EH (cell line): ENCODE data around the gene TCHP.
"Not testable (repeated sequence)": the region's sequence is repeated elsewhere in the genome, so short reads cannot be mapped to it uniquely, and the experiment has no call there.

ENCODE experiments used
- DNase-seq: peaks from one replicate; pipeline ENCODE4 v3.0.0-alpha.2; 2015; ENCODE audit warnings: low read depth

The TCHP gene

DNA sequence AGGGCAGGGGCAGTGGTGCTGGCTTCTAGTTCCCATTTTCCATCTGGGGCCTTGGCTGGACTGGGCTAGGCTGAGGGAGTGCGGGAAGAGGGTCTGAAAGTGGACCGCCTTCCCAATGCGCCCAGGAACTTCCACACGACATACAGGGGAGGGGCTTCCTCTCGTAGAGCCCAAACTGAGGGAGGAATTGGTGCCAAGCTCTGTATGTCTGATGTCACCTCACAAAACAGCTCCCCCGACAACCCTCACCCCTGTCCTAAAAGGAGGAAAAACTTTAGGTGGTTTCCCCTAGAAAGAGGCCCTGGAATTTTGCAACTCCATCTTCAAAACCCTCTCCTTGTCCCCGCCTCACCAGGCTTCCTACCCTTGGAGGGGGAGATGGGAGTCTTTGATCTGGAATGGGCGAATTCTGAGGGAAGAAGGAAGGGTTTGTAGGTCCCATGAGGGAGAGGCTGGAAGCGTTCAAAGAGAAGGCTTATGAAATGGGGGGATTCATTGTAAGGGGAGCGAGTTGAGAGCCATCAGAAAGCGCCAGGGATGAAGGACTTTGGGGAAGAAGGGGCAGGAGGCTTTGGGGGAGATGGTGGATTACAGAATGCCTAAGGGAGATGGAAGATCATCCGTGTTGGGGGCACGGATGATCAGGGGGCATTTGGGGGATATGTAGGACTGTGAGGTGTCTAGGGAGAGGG lies 20.6 kb upstream of the TCHP start:
- peak; percentile 37 for DNase-seq

DNA sequence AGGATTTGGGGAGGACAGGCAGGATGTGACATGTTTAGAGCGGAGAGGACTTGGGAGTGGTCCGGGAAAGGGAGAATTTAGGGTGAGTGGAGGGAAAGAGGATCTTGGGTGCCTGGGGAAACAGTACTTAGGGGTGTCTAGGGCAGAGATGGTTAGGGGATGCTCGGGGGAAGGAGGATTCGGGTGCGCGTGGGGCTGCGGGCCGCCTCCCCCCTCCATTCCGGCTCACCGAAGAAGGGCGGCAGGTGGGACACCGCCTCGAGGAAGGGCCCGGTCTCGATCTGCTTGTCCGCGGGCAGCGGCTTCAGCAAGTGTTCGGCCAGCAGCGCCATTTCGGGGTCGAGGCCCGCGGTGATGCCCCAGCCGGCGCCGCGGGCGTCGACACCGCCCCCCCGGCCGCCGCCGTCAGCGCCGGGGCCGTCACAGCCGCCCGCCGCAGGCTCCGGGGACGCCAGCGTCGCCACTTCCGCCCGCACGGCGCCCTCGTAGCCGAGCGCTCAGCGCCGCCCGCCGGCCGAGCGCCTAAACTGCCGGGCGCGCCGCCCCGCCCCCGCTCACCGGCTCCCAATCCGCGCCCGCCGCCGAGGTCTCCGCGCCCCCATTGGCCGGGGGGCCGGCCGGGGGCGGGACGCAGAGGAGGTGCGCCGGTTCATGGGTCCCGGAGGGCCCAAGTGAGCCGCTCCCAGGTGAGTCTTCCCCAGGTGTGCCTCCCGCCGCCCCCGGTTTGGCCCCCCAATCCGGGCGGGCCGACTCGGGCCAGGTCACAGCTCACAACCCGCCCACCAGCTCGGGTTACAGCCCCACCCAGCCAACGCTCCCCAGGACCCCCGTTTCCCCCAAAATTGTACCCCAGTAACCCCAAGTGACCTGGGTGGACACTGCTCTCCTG lies 19.8 kb upstream of the TCHP start, which contains the start of gene GLTP:
GLTP (minus strand) TSS at position 499 of the 889 bp plus-strand sequence; CDS start at position 332, 167 bp downstream.
- peak; percentile 86 for DNase-seq

DNA sequence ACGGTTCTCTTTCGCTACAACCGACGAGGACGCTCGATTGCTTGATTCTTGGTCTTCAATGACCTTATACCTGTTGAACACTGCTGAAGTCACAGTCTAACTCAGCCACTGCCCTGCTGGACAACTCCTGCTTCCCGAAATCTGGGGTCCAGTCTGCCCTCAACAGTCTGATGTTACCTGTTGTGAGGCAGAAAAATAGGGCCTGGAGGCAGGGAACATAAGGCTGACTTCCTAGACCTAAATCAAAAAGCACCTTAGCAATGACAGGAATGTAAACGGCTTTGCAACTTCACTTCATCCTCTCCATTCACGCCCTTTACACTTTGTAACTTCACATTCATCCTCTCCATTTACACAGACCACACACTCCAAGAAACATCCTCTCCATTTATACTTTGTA lies 19.1 kb upstream of the TCHP start:
- no peak for DNase-seq

DNA sequence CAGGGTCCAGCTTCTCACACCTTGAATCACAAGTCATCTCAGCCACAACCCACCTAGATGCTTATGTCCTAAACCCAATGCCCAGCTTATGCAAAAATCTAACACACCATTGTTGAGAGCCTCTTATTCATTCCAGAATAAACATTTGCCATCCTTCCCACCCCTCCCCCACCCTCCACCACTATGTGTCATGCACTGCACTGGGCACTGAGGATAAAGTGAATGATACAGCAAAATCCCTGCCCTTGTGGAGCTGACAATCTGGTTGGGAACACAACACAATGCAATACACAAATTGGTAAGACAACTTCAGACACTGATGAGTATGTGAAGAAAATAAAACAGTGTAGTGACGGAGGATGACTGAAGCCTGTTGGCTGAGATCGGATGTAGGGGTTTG lies 18.3 kb upstream of the TCHP start:
- peak; percentile 32 for DNase-seq

DNA sequence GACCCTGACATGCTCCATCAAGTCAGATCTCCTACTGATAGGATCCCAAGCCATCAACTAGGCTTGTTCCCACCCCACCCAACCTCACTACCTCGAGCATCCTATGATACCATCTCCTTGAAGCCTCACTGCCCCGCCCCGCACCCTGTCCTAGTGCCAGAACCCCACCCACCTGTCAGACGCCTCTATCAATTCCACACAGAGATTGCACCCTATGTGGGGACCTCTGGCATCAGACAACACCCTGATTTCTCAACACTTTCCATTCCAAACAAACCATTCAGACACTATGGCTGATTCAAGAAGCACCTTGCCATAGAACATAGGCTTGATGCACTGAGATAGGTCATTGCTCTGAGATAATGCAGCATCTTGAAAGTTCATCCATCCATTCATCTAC lies 16.6 kb upstream of the TCHP start:
- no peak for DNase-seq

DNA sequence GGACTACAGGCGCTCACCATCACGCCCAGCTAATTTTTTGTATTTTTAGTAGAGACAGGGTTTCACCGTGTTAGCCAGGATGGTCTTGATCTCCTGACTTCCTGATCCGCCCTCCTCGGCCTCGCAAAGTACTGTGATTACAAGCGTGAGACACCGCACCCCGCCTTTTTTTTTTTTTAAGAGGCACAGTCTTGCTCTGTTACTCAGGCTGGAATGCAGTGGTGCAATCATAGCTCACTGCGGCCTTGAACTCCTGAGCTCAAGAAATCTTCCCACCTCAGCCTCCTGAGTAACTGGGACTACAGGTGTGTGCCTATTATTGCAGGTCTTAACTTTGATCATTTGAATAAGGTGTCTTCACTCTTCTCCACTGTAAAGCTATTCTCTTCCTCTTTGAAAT lies 14.5 kb upstream of the TCHP start:
- peak; percentile 61 for DNase-seq

DNA sequence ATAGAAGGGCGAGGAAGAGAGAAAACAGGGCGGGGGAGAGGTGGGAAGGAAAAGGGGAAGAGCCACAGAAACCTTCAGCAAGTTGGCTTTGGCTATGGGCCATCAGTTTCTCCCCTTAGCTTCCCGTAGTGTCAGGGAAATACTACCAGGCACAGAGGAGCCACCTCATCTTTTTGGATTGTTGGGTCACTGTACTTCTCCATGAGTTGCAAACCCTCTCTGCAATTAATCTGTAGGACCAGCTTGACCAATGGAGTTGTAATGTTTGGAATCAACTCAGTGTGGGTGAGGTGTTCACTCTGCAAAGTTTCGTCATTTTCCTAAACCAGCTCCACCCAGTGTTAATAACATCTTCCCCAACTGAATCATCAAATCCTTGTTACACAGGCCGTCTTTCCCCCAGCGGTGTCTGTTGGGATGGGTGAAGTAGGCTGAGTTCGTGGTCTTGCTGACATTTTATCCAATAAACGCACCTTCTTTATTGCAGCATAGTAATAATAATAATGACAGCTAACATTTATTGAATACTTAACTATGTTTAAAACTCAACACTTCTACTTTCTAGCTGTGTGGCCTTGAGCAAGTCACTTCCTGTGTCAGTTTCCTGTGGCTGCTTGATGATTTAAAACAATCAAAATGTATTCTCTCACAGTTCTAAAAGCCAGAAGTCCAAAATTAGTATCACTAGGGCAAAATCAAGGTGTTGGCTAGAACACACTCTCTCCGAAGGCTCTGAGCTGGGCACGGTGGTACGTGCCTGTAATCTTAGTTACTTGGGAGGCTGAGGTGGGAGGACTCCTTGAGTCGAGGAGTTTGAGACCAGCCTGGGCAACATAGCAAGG lies 11.7 kb upstream of the TCHP start:
- peak; percentile 97 for DNase-seq

DNA sequence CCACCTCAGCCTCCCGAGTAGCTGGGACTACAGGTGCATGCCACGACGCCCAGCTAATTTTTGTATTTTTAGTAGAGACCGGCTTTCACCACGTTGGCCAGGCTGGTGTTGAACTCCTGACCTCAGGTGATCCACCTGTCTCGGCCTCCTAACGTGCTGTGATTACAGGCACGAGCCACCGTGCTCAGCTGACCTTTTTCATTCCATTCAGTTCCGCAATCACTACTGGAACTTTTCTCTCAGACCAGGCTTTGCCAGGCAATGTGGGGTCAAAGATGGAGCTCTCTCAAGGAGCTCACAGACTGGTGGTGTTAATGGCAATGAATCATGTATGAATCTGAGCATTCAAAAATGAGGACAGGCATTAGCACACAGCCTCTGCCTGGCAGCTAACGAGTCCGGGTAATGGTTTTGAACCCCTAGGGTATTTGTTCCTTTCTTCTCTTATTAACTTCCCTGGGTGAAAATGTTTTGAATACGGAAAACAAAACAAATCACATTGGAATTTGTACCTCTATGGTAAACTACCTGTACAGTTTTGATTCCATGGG lies 9.4 kb upstream of the TCHP start:
- peak; percentile 27 for DNase-seq

DNA sequence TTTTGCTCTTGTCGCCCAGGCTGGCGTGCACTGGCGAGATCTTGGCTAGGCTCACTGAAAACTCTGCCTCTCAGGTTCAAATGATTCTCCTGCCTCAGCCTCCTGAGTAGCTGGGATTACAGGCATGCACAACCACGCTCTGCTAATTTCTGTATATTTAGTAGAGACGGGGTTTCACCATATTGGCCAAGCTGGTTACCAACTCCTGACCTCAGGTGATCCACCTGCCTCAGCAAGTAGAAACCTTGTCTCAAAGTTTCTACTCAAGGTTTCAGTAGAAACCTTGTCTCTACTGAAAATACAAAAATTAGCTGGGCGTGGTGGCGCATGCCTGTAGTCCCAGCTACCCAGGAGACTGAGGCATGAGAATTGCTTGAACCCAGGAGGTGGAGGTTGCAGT lies 8.3 kb upstream of the TCHP start:
- not testable (repeated sequence) for DNase-seq

DNA sequence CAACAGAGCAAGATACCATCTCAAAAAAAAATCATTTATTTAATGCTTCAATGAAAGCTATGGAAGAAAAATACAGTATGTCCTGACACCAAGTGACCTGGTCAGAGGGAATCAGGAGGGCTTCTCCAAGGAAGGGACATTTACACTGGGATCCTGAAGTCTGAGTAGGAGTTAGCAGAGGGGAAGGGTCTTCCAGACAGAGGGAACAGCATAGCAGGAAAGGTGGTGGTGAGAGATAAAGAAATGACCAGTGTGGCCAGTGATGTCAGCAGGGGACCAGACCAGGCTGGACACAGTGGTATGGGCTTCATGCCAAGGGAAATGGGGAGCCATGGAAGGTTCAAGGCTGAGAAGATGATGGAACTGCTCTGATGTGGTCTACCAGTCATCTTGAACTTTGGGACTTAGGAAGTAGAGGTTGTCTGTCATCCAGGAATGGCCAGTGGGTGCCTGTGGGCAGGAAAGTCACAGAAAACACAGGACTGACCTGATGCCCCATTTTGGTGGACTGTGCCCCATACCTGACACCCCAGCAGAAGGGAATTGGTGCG lies 7.8 kb upstream of the TCHP start:
- no peak for DNase-seq

DNA sequence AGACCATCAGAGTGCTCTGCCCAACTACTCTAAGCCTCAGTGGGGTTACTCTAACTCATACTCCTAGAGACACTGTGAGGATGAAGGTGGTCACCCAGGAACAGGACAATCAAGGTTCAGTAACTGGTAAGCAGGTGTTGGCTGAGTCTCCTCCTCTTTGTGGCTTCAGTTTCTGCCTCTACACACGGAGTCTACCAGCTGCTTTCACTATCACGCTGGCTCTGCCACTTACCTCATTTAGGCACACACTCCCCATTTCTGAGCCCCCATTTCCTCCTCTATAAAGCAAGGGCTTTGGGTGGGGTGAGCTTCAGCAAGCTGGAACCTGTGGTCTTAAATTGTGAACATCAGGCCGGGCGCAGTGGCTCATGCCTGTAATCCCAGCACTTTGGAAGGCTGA lies 7.3 kb upstream of the TCHP start:
- no peak for DNase-seq

DNA sequence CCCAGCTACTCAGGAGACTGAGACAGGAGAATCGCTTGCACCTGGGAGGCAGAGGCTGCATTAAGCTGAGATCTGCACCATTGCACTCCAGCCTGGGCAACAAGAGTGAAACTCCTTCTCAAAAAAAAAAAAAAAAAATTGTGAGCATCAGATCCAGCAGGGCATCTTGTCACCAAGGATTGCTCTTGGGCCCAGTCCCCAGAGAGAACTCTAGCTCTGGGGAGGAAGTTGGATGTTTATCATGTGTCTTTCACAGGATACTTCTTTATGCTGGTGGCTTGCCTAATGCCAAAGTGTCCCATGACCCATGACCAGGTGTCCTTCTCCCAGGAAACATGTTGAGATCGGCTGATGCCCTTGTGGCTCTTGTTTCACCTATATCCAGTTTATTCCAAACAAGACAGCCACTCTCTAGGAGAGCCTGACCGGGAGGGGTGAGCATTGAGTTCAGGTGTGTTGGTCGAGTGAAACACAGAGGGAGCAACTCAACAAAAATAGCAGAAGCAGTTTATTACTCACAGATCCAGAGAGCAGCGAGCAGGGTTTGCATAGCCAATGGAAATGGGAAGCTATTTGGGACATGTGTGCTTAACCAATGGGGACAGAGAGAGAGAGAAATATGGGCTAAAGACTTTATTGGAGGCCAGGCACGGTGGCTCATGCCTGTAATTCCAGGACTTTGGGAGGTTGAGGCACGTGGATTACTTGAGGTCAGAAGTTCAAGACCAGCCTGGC lies 6.6 kb upstream of the TCHP start:
- DNase-seq: no peak

DNA sequence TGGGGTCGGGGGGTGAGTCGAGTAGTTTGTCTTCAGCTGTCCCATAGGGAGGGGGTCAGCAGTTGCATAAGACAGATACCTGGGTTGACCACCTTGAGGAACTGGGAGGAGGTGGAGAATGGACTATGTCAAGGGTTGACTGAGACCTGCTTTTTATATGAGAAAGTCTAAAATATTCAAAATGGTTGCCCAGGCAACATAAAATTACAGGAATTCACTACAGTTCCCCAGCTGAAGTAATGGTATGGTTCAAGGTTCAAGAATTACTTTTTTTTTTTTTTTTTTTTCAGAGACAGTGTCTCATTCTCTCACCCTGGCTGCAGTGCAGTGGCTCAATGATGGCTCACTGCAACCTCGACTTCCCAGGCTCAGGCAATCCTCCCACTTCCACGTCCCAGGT lies 5.1 kb upstream of the TCHP start:
- DNase-seq: no peak

DNA sequence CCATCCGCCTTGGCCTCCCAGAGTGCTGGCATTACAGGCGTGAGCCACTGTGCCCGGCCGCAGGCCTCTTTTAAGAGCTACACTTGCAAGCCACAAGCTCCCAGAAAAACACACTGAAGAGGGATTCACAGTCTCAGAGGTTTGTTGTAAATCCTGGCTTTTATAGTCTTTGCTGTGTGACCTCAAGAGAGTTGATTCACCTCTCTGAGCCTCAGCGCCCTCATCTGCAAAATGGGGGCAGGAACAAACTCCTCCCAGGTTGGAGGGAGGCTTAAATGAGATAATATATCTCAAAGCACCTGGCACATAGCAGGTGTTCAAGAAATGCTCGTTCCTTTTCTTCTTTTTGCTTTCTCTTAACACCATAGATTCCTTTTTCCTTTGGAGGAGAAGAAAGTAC lies 3.9 kb upstream of the TCHP start:
- DNase-seq: no peak

DNA sequence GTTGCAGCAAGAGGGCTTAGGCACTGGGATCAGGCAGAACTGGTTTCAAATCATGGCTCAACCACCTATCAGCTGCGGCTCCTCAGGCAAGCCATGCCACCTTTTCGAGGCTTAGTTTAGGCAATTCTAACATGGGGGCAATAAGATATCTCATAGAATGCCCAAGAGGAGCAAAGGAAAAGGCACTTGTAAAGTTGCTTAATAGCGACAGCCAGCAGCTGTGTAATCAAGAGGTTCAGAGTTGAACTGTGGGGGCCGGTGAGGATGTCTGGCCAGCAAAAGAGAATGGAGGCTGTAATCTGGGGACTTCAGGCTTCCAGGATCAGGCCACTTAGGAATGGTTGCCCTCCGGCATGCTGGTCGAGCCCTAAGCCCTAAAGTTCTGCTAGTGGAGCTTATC lies 3.0 kb upstream of the TCHP start:
- DNase-seq: no peak

DNA sequence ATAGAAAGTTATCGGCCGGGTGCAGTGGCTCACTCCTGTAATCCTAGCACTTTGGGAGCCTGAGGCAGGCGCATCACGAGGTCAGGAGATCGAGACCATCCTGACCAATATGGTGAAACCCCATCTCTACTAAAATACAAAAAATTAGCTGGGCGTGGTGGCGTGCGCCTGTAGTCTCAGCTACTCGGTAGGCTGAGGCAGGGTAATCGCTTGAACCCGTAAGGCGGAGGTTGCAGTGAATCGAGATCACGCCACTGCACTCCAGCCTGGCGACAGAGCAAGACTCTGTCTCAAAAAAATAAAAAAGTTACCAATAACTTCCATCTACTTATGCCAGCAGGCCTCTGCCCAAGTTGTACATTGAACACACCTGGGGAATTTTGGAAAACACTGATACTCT lies 729 bp upstream of the TCHP start:
- not testable (repeated sequence) for DNase-seq

DNA sequence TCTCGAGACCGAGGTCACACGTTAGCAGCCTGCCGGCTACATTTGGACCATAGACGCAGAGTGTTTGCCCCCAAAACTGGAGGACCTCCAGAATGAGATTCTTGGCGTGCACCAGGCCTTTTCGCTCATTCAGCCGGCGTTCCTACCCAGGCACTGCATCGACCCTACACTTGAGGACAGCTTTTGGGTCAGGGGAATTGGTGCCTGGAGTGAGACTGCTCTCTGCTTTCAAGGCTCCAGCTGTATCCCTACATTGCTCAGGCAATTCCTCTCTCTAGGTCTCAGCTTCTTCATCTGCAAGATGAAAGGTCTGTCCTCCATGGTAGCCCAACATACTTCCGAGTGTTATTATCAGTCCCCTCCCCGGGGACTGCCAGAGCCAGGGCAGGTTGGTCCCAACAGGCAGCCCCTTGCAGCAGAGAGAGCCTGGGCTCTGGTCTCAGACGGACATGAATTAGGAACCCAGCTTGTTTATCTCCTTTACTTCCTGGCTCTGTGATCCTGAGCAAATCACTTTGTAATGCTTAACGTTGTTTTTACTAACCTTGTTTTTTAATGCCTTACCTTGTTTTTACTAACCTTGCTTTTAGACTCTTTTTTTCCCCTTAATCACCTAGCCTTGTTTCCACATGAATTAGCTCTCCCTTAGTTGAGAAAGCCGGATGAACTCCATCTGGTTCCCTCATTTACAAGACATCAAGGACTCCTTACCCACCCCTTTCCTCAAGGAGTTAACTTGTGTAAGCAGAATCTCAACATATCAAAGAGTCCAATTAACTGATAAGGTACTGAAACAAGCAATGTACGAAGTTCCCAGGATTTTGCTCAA lies 892 bp downstream of the TCHP start:
- peak; percentile 22 for DNase-seq

DNA sequence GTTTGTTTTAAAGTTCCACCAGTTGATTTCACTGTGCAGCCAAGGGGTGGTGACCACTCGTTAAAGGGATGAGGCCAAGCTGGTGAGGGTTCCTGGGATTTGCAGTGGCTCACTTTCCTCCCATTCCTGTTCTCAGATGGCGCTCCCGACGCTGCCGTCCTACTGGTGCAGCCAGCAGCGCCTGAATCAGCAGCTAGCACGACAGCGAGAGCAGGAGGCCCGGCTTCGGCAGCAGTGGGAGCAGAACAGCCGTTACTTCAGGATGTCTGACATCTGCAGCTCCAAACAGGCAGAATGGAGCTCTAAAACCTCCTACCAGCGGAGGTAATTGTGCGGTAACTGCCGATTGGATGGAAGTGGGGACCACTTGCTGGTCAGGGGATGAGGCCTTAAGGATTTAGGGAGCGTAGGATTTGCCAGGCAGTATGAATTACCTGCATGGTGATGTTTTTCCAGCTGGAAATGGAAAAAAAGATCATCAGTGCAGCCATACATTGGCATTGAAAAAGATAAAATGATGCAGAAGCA lies 2.9 kb downstream of the TCHP start:
- no peak for DNase-seq

DNA sequence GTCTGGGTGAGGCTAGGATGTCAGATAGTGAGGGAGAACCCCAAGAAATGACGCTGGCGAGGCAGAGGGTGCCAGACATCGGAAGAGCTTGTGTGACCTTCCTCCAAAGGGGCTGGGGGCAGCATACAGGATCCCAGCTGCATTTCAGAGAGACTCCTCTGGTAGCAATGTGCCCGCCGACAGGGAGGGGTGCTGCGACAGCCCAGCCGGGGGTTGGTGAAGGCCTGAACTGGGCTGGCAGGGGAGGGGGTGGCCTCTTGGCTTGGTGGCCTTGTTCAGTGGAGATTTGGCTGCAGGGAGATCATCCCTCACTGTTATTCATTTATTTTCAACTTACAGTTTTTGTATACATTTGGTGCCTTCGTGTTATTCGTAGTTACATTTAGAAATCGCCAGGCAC lies 5.2 kb downstream of the TCHP start:
- DNase-seq: no peak
